ENCODE measurements around the gene SEC24B. TPM values are rescaled to one million over a fixed set of nuclear protein-coding genes. Genes with fewer than 3 reads are reported as not detected.
"Not testable (repeated sequence)": the region's sequence is repeated elsewhere in the genome, so short reads cannot be mapped to it uniquely, and the experiment has no call there.

The SEC24B gene
- total RNA-seq, 2 donors from 2014 or later = 42.5 to 48.6 TPM

- H3K9me3 Mint-ChIP-seq = peaks cover 6% of the 10 kb centered on the region
- no peak for TF ChIP-seq CTCF (conservative IDR thresholded peaks at IDR 0.05)
- no peak for DNase-seq
- no peaks in the 10 kb centered on the region for H3K9me3 ChIP-seq (ENCODE audit: control insufficient read depth, low read length)
- no peaks in the 10 kb centered on the region for H3K36me3 ChIP-seq (ENCODE audit: control insufficient read depth, insufficient read depth, low read length)
- H3K36me3 Mint-ChIP-seq (ENCODE audit: low read depth) = no peaks in the 10 kb centered on the region
- H3K27me3 ChIP-seq (ENCODE audit: control insufficient read depth, insufficient read depth, low read length, poor library complexity, severe bottlenecking) = no peaks in the 10 kb centered on the region
- H3K4me3 Mint-ChIP-seq = no peak overlapping the region
- no peak overlapping the region for H3K27ac ChIP-seq (ENCODE audit: low read depth, low read length)
- no peaks in the 10 kb centered on the region for H3K27me3 Mint-ChIP-seq (ENCODE audit: insufficient read depth)
- H3K4me1 Mint-ChIP-seq = no peaks in the 10 kb centered on the region
- H3K4me1 ChIP-seq (ENCODE audit: control insufficient read depth, insufficient read depth, low read length) = no peaks in the 10 kb centered on the region
- no peak overlapping the region for H3K9ac ChIP-seq (ENCODE audit: extremely low read depth, low read length, poor library complexity, severe bottlenecking)
- 94 to 98% methylated on average over 5 to 7 of the region's 7 CpGs for WGBS, 2 experiments (ENCODE audit: insufficient coverage in 1 of 2, insufficient read length in 1 of 2)
- no peak overlapping the region for H3K27ac Mint-ChIP-seq
- H3K4me3 ChIP-seq (ENCODE audit: low read length) = no peak overlapping the region
These were observed 141.6 kb downstream of the SEC24B start for GRCh38 chr4:109574931-109575804.

DNA sequence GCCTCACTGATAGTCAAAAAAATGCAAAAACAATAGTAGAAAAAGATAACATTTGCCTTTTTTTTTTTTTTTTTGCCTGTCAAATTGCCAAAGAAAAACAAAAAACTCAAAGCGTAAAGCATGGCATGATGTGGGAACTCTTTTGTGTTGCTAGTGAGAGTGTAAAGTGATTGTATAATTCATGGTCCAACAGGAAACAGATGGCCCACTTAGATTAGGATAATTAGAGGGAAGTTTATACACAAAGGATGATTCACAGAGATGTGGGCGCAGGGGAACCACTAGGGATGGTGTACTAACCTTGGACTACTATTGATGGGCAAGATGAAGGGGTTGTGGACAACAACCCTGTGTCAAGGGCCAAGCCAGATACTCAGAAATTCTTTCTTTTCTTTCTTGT is 142.8 kb downstream of the SEC24B start:
- H3K36me3 ChIP-seq (ENCODE audit: control insufficient read depth, insufficient read depth, low read length) = no peaks in the 10 kb centered on the region
- 96 to 100% methylated on average over 2 of the region's 2 CpGs for WGBS, 2 experiments (ENCODE audit: insufficient coverage in 1 of 2, insufficient read length in 1 of 2)
- no peaks in the 10 kb centered on the region for H3K9me3 ChIP-seq (ENCODE audit: control insufficient read depth, low read length)
- Mint-ChIP-seq H3K4me1 (no peaks in the 10 kb centered on the region), H3K36me3 (ENCODE audit: low read depth) (no peaks in the 10 kb centered on the region), H3K27ac (no peak overlapping the region), H3K27me3 (ENCODE audit: insufficient read depth) (no peaks in the 10 kb centered on the region), H3K9me3 (peaks cover 17% of the 10 kb centered on the region), H3K4me3 (no peak overlapping the region)
- no peak overlapping the region for H3K9ac ChIP-seq (ENCODE audit: extremely low read depth, low read length, poor library complexity, severe bottlenecking)
- no peak overlapping the region for H3K4me3 ChIP-seq (ENCODE audit: low read length)
- no peaks in the 10 kb centered on the region for H3K4me1 ChIP-seq (ENCODE audit: control insufficient read depth, insufficient read depth, low read length)
- no peak for DNase-seq
- no peaks in the 10 kb centered on the region for H3K27me3 ChIP-seq (ENCODE audit: control insufficient read depth, insufficient read depth, low read length, poor library complexity, severe bottlenecking)
- no peak overlapping the region for H3K27ac ChIP-seq (ENCODE audit: low read depth, low read length)
- no peak for TF ChIP-seq CTCF (conservative IDR thresholded peaks at IDR 0.05)

DNA sequence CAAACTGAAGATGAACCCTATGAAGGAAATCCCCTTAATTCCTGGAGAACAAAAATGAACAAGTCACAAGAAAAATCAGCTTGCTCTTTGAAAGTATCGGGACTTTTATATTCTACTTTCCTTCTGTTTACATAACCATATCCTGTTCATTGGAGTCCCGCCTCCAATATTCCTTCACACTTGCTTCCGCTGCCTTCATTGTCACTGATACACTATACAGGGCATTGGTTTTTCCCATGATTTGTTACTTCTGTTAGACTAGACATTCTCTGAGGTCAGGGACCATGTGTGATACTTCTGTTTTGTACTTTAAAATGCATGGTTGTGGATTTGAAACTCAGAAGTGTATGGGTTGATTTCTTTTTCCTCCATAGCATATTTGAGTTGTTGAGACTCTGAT is 145.2 kb downstream of the SEC24B start:
- no peaks in the 10 kb centered on the region for H3K27me3 Mint-ChIP-seq (ENCODE audit: insufficient read depth)
- H3K9me3 ChIP-seq (ENCODE audit: control insufficient read depth, low read length) = no peaks in the 10 kb centered on the region
- H3K27ac Mint-ChIP-seq = no peak overlapping the region
- H3K9me3 Mint-ChIP-seq = peaks cover 34% of the 10 kb centered on the region
- no peak overlapping the region for H3K4me3 Mint-ChIP-seq
- H3K4me1 Mint-ChIP-seq = no peaks in the 10 kb centered on the region
- H3K36me3 ChIP-seq (ENCODE audit: control insufficient read depth, insufficient read depth, low read length) = no peaks in the 10 kb centered on the region
- no peaks in the 10 kb centered on the region for H3K27me3 ChIP-seq (ENCODE audit: control insufficient read depth, insufficient read depth, low read length, poor library complexity, severe bottlenecking)
- no peak overlapping the region for H3K4me3 ChIP-seq (ENCODE audit: low read length)
- TF ChIP-seq CTCF (conservative IDR thresholded peaks at IDR 0.05) = no peak
- no peak for DNase-seq
- no peak overlapping the region for H3K27ac ChIP-seq (ENCODE audit: low read depth, low read length)
- H3K9ac ChIP-seq (ENCODE audit: extremely low read depth, low read length, poor library complexity, severe bottlenecking) = no peak overlapping the region
- H3K36me3 Mint-ChIP-seq (ENCODE audit: low read depth) = no peaks in the 10 kb centered on the region
- 93 to 94% methylated on average over 3 of the region's 3 CpGs for WGBS, 2 experiments (ENCODE audit: insufficient coverage in 1 of 2, insufficient read length in 1 of 2)
- H3K4me1 ChIP-seq (ENCODE audit: control insufficient read depth, insufficient read depth, low read length) = no peaks in the 10 kb centered on the region

GRCh38 chr4:109579997-109580396 is 146.4 kb downstream of the SEC24B start:
- 80 to 89% methylated on average over 4 to 5 of the region's 5 CpGs for WGBS, 2 experiments (ENCODE audit: insufficient coverage in 1 of 2, insufficient read length in 1 of 2)
- not testable (repeated sequence) for H3K36me3 ChIP-seq (ENCODE audit: control insufficient read depth, insufficient read depth, low read length); H3K27ac Mint-ChIP-seq; H3K36me3 Mint-ChIP-seq (ENCODE audit: low read depth); H3K4me1 Mint-ChIP-seq; H3K4me1 ChIP-seq (ENCODE audit: control insufficient read depth, insufficient read depth, low read length); H3K27me3 Mint-ChIP-seq (ENCODE audit: insufficient read depth); H3K9ac ChIP-seq (ENCODE audit: extremely low read depth, low read length, poor library complexity, severe bottlenecking); H3K4me3 ChIP-seq (ENCODE audit: low read length); DNase-seq; H3K9me3 ChIP-seq (ENCODE audit: control insufficient read depth, low read length); H3K4me3 Mint-ChIP-seq; H3K27ac ChIP-seq (ENCODE audit: low read depth, low read length); H3K27me3 ChIP-seq (ENCODE audit: control insufficient read depth, insufficient read depth, low read length, poor library complexity, severe bottlenecking)
- peaks cover 34% of the 10 kb centered on the region for H3K9me3 Mint-ChIP-seq

Data from endodermal cell (in vitro differentiated cells).